NCI-H146 (cell line): Measurements from ENCODE around the gene AKIRIN2.
"Not testable (repeated sequence)": the region's sequence is repeated elsewhere in the genome, so short reads cannot be mapped to it uniquely, and the experiment has no call there.

Source experiments
- DNase-seq: peaks from one replicate; lab custom pipeline; 2025; lab: John Stamatoyannopoulos, UW

The AKIRIN2 gene

DNA sequence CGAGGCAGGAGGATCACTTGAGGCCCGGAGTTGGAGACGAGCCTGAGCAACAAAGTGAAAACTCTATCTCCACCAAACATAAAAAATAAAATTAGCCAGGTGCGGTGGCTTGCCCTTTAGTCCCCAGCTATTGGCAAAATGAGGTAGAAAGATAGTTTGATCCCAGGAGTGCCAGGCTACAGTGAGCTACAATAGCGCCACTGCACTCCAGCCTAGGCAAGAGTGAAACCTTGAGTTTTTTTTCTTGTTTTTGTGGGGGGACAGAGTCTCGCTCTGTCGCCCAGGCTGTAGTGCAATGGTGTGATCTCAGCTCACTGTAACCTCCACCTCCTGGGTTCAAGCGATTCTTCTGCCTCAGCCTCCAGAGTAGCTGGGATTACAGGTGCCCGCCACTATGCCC lies 14.1 kb downstream of the AKIRIN2 start:
- not testable (repeated sequence) for DNase-seq

DNA sequence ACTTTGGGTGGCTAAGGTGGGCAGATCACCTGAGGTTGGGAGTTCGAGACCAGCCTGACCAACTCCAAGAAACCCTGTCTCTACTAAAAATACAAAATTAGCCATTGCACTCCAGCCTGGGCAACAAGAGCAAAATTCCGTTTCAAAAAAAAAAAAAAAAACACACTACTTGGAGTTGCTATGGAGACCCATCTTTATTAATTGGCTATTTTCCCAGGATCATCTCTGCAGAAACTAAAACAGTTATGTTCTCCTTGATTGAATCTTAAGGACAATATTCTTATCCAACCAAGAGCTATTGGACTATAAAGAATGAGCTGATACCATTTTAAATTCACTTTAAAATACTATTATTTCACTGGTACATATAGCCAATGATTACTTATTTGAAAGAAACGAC lies 14.7 kb downstream of the AKIRIN2 start:
- no peak for DNase-seq

DNA sequence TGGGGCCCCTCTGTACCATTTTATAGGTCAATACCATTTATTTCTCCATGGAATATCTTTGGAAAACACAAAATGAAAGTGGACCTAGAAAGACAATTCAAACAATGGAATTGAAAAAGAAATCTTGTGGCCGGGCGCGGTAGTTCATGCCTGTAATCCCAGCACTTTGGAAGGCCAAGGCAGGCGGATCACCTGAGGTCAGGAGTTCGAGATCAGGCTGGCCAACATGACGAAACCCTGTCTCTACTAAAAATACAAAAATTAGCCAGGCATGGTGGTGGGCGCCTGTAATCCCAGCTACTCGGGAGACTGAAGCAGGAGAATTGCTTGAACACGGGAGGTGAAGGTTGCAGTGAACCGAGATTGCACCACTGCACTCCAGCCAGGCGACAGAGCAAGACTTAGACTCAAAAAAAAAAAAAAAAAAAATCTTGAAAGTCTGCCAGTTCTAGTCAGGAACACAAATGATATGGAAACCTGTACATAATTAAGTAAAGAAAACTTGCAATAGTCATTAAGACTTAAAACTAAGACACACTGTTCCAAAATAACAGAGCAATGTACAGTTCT lies 15.3 kb downstream of the AKIRIN2 start:
- DNase-seq: not testable (repeated sequence)

DNA sequence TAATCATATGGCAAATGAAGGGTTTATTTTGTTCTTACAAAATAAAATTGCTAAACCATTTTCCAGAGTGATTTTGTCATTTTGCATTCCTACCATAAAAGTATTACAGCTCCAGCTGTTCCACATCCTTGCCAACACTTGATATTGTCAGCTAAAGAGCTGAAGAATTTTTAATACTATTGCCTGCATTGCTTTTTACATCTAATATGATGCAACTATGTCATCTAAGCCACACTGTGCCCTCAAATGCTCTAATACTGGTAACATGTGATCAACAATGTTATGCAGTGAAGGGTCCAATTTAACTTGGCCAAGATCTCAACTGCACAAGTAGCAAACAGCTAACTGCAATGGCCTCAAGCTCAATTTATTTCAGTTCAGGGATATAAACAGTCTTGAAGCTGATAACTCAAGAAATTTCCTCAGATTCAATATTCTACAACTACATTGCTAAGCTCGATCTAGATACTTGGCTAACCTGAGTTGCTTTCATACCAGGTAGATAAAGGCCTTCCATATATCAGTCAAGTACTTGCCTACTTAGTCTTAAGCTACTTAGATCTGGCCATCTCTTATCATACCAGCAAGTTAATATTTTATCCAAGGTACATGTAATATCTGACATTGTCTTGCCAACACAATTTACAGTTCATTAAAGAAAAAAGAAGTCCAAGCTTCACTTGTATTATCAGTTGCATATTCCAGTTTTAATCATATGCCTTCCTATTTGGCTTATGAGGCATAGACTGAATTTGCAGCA lies 17.0 kb downstream of the AKIRIN2 start:
- DNase-seq: no peak

DNA sequence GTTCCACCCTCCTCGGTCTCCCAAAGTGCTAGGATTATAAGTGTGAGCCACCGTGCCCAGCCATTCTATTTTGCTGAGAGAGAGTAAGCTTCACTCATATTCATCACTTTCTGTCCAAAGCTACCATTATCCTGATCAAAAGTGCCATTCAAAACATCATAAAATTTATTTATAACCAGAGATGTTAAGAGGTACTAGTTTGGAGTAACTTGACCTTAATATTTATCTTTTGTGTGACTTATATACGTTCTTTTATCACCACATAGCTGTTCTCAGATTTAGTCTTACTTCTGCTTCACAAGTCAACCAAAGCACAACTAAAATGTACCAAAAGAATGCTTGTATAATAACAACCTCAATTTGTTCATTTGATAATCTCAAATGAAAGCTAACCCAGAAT lies 18.1 kb downstream of the AKIRIN2 start:
- no peak for DNase-seq

DNA sequence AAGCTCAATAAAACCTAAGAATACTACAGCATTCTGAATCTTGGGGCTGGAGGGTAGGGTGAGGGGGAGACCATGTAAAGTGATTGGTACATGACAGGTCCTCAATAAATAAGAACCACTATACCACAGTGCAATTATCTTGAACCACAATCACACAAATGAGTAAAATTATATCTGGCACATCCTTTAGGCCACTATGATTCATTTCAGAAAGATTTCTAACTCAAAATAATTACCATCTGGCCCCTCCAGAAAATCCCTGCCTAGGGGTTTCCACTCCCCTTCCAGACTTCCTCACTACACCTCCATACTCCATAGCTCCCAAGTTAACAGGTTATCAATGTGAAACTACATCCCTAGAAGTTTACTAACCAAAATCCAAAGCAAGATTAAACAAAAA lies 19.7 kb downstream of the AKIRIN2 start:
- DNase-seq: no peak

DNA sequence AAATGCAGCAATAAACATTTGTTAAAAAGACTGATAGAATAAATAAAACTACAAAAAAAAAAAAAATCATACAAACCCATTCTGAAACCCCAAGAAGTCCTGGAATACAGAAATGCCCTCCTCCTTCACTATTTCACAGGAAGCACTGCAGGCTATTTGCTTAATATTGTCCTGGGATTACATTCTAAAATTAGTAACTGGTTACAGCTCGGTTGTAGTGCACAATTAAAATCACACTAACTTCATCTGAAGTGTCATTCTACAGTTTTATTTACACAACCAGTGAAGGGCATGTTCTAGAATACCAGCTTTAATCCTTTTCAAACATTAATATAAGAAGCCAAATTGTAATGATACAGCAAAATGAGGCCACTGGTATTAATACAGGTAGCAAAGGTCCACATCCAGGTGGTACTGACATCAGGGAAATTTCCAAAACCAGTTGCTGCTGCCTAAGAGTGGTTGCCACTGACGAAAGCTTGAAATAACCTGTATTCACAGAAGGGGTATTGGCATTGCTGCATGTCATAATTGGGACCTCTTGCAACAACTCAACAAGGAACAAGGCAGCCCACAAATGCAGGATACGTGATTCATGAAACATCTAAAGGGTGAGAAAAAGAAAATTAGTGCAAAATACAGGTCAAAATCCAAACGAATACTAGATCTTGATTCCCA lies 26.9 kb downstream of the AKIRIN2 start:
- DNase-seq: no peak

DNA sequence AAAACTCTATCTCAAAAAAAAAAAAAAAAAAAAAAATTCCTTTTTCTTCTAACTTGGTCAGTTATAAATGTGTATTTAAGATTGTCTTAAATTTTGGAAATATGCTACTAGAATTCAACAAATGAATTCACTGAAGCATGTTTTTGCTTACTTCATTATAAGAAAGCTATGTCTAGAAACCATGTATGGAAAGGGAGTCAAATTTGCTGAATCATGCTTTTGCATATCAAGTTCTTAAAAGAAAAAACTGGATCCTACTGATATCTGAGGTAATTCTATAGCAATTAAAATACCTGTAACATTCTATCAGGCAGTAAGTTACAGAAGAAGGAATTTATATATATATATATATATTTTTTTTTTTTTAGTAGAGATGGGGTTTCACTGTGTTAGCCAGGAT lies 27.7 kb downstream of the AKIRIN2 start:
- no peak for DNase-seq

DNA sequence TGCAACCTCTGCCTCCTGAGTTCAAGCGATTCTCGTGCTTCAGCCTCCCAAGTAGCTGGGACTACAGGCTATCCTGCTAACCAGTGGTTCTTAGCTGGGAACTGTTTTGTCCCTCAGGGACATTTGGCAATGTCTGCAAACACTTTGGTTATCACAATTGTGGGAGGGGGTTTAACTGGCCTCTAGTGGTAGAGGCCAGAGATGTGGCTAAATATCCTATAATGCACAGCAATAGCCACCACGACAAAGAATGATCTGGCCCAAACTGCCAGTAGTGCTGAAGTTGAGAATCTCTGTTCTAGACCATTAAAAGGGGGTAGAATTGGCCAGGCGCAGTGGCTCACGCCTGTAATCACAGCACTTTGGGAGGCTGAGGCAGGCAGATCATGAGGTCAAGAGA lies 28.8 kb downstream of the AKIRIN2 start:
- no peak for DNase-seq

DNA sequence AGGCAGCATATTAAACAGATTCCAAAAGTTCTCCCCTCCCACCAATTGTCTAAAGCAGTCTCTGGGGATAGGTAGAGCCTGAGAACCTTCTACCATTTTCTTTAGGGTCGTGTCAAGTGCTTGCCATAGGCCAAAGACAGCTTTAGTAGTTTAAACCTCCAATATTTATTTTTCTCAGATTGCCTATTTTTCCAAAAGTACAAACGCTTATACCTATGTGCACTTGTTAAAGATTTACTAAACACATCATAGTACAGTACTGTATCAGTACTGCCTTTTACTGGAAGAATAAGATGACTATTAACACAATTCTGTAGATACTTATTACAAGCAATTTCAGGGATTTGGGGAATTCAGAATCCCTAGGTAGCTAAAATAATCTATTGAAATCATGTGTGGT lies 29.4 kb downstream of the AKIRIN2 start:
- DNase-seq: no peak

DNA sequence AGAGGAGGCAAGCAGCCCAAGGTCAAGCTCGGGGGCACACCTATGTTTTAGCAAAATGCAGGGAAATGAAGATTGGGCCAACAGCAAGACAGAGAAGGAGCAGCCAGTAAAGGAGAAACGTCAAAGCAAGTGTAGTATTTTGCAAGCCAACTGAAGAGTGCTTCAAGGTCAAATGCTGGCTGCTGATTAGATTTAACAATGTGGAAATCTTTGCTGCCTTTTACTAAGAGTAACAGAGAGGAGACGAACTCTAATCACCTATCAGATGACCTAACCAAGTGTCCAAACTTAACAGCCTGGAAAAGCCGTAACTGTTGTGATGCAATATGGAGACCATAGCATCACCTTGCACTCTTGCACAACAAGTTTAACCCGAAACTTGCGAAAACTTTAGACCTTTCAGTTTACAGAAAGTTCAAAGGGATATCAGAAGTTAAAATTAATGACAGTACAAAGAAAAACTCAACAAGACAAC lies 30.4 kb downstream of the AKIRIN2 start:
- no peak for DNase-seq

DNA sequence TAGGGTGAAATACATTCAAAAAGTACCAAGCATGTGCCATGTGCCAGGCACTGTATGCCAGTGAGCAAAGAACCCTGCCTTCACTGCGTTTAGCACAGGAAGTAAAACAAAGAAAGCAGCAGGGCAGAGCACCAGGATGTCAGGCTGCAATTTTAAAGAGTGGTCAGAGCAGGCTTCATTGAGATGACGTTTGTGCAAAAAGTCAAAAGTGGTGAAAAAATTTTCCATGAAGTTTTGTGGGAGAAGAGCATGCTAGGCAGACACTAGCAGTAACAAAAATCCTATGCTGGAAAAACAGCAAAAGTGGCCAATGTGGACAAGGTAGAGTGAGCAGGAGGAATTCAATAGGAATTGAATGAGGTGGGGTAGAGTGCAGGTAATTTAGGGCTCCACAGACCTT lies 31.3 kb downstream of the AKIRIN2 start:
- DNase-seq: no peak

DNA sequence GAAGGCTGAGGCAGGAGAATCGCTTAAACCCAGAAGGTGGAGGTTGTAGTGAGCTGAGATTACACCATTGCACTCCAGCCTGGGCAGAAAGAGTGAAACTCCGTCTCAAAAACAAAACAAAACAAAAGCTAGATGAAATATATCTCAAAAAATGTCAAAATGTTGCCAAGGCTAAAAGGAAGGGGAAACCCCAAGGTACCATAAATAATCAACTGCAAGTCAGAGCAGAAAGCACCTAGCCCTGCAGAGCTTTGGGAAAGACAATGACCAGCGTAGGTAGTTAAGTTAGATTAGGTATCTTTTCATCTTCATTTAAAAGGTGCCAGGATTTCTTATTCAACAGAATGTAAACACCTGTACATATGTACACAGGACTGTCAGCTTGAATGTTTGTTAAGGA lies 33.0 kb downstream of the AKIRIN2 start:
- no peak for DNase-seq

DNA sequence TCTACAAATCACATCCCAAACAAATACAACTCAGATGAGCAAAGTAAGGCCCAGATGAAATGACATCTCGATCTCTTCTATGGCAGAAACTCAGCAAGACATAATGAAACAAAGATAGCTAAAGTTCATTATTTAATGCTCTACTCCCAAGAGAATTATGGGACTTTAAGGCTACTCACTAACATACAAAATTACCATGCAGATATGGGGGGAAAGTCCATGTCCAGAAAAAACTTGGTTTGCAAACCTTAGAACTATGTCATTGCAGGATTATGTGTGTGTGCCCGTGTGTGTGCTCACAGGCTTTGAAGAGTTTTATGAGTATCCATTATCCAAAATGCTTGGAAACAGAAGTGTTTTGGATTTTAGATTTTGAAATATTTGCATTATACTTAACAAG lies 34.0 kb downstream of the AKIRIN2 start:
- DNase-seq: no peak

DNA sequence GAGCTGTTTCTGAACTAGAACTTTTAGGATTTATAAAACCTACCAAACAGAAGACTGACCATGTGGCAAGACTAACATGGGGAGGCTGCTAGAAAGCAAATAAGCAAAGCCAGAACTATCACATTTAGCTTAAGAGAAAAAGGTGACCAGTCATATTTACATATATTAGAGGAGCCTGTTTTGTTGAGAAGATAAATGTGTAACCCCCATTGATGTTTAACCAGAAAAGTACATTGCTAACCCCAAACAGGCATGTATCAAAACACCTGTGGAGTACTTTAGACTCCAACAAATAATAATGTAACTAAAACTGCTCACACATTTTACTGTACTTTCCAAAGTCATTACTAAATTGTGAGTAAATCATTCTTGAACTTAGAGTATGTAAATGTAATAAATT lies 35.0 kb downstream of the AKIRIN2 start:
- no peak for DNase-seq

DNA sequence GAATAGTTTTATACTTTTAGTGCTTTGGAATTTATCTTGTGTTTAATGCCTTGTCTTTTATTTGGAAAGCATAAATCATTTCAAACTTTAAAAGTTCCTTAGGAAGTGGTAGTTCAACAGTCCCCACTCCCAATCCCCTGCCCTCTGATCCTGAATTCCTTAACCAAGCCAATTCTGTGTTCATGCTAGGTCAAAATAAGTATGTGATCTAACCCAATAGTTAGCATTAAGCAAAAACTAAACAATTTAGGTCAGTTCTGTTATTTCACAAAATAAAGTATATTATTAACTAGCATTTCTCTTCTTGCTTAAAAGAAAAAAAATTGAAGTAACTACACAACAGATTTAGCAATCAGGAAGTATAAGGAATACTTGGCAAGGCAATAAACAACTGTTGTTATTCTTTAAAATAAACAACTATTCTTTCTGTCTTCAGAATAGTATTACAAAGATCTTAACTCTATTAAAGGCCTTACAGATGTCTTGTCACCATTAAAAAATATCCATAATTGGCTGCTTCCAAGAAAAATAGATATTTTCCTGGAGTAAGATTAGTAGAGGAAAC lies 37.0 kb downstream of the AKIRIN2 start:
- no peak for DNase-seq

DNA sequence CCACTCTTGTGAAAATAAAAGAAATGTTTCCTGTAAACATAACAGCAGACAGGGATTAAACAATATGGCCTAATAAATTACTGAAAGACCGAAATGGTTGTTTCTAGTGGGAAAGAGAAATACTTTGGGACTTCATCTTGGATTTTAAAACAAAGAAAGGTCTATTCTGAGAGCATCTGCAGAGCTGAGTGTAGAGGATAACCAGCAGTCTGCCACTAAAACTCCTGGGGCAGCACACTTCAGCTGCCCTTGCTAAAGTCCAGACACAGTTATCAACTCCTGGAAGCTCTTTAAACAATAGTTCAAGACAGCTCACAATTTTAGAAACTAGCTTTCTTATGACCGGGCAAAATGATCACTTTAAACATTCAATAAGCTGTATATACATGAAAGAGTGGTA lies 38.6 kb downstream of the AKIRIN2 start:
- no peak for DNase-seq

DNA sequence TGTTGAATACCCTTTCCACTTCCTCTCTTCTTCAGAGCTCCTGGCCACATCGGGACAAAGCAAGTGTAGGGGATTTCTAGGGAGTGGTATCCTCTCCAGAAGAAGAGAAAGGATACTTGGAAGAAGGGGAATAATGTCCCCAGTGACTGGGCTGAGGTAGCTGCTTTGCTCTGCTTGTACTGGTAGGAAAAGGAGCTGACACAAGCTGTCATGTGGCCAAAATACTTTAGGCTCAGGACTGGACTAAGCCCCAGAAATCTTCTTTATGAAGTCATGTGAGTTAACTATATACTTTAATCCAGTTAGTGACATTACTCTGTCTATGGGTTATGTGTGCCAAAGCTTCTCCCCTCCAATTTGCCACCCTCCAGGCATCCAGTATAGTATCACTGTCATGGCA lies 40.5 kb downstream of the AKIRIN2 start:
- DNase-seq: no peak

DNA sequence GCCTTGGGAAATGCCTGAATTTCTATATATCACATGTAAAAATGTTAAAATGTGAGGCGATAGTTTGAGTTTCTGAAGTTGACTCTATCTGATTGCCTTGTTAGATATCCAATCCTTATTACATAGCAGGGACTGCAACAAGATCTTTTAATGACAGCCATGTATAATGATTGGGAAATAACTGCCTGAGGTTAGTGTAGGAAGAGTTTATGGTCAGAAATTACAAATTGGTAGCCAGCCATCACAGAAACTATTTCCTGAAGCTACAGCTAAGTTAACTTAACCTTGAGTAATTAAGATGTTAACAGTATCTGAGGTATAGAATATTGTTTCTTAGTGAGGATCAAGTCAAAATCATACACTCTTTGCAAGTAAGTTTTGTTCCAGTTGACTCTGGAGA lies 41.0 kb downstream of the AKIRIN2 start:
- no peak for DNase-seq

DNA sequence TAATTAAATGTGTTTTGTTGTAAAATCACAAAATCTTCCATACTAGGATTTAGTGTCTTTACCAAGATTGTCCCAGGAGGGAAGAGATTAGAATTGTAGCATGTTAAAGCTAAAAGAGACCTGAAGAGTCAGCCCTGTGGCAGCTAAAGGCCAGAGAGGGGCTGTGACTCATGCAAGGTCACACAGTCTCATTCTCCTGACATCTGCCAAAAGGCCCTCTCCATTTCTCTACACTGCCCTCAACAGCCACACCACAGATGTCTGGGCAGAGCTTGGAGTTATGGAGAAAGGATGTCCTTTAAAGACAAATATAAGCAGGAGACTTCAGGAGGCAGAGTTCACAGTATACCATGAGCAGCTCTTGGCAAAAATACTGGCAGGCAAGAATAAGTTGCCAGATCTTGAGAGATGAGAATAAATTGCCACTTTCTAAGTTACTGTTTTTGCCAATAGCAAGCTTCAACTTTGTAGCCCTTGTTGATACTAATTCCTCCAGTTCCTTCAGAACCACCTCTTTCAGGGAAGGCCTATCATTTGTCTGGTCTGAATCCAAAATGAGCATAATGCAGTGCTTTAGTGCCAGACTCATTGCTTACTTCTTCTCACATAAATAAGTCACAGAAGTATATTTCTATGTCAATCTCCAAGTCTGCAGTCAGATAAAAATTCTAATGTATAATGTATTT lies 41.7 kb downstream of the AKIRIN2 start:
- no peak for DNase-seq

DNA sequence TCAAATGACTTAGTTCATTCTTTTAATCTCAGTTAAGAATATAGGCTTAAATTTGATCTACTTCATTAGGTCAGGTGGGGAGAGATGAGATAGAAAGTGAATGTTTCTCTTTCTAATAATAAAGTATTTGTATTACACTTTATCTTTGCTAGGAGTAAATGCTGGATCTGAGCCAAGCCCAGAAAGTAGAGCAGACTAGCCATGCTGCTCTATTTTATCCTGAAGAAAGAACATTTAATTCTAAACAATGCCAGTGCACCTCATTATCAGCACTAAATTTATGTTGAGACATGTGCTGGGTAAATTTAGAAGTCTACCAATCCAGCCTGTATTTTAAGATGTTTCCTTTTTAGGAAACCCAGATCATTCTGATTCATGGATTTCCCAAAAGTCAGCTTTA lies 43.5 kb downstream of the AKIRIN2 start:
- no peak for DNase-seq

DNA sequence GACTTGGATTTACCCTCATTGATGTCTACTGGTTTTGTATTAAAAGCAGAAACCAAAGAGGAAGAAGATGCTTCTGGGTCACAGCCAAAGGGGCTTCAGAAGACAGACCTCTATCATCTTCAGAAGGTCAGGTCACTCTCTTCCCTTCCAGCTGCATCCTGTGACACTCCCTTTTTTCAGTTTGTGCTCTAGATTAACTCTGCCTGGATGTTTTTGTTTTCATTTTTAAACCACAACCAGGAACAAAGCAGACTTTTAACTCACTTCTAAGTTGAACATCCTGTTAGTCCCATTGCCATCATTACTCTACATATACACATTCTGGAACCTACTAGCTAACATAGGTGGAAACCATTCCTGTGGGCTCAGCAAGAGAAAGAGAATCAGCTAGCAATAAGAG lies 45.2 kb downstream of the AKIRIN2 start:
- no peak for DNase-seq

DNA sequence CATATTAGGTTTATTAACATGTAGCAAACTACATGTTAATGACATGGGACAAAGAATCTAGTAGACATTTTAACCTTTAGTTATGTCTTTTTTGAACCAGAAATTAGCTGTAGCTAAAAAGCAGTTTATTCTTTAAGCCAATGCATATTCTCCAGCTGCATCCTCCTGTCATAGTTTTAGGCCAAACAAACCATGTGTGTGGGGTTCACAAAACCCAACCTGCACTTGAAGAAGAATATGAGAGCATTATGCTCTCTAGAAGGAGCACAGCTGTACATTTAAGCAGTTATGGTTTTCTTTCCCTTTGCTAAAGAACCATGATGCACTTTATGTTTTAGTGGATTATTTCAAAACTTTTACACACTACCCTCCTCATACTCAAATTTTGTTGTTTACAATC lies 46.2 kb downstream of the AKIRIN2 start:
- no peak for DNase-seq
